HG02885 (cell line): ENCODE data around the gene MAN2C1.
"Not testable (repeated sequence)": the region's sequence is repeated elsewhere in the genome, so short reads cannot be mapped to it uniquely, and the experiment has no call there.

ENCODE experiments used
- ATAC-seq: cut with Tn5 transposase; IDR thresholded peaks from one replicate; pipeline ENCODE4 v1.9.1; 2021; ENCODE audit warnings: mild to moderate bottlenecking; ENCODE audit not compliant: unreplicated experiment, poor library complexity

Gene MAN2C1

GRCh38 chr15:75361989-75362641 is 6.3 kb downstream of the MAN2C1 start:
- no peak for ATAC-seq

GRCh38 chr15:75361361-75361988 is 6.9 kb downstream of the MAN2C1 start:
- no peak for ATAC-seq

GRCh38 chr15:75360856-75361255 is 7.6 kb downstream of the MAN2C1 start:
- no peak for ATAC-seq

GRCh38 chr15:75360391-75360790 is 8.0 kb downstream of the MAN2C1 start:
- ATAC-seq, result no peak

GRCh38 chr15:75359537-75360250 is 8.7 kb downstream of the MAN2C1 start:
- ATAC-seq, result no peak

- no peak for ATAC-seq
Measured at GRCh38 chr15:75358771-75359536, 9.5 kb downstream of the MAN2C1 start.

- ATAC-seq, result no peak
Measured at GRCh38 chr15:75357976-75358673, 10.3 kb downstream of the MAN2C1 start.

GRCh38 chr15:75356517-75356916 is 11.9 kb downstream of the MAN2C1 start:
- ATAC-seq, result no peak

GRCh38 chr15:75356006-75356405 is 12.4 kb downstream of the MAN2C1 start:
- ATAC-seq, result no peak

GRCh38 chr15:75355369-75355768 is 13.0 kb downstream of the MAN2C1 start:
- ATAC-seq, result no peak

- ATAC-seq, result no peak
Measured at GRCh38 chr15:75354454-75354853, 14.0 kb downstream of the MAN2C1 start.

- ATAC-seq, result no peak
Measured at GRCh38 chr15:75353604-75354003, 14.8 kb downstream of the MAN2C1 start.

- ATAC-seq, result no peak
Measured at GRCh38 chr15:75352186-75353080, 16.0 kb downstream of the MAN2C1 start.

- no peak for ATAC-seq
Measured at GRCh38 chr15:75350601-75351361, 17.6 kb downstream of the MAN2C1 start.

- no peak for ATAC-seq
Measured at GRCh38 chr15:75349851-75350588, 18.4 kb downstream of the MAN2C1 start.

- ATAC-seq, result not testable (repeated sequence)
Measured at GRCh38 chr15:75349351-75349669, 19.1 kb downstream of the MAN2C1 start.

- ATAC-seq, result no peak
Measured at GRCh38 chr15:75348562-75349350, 19.7 kb downstream of the MAN2C1 start.
